Smooth muscle cell (in vitro differentiated cells): Measurements from ENCODE around the gene RAB33B. TPM values are rescaled to one million over a fixed set of nuclear protein-coding genes. Genes with fewer than 3 reads are reported as not detected.

Experiments used
- DNase-seq: peaks from one replicate; lab custom pipeline; 2025; ENCODE audit not compliant: unreplicated experiment; lab: John Stamatoyannopoulos, UW
- H2AFZ ChIP-seq: fragments of 200-600 bp; sonication (generic); 2 replicates; pipeline ENCODE4 v1.6.0; 2016; ENCODE audit warnings: antibody characterized with exemption, low read depth, mild to moderate bottlenecking
- H3F3A ChIP-seq: fragments of 200-600 bp; sonication (generic); 2 replicates; pipeline ENCODE4 v1.6.0; 2017; ENCODE audit warnings: antibody characterized with exemption, low read depth
- H3K27ac ChIP-seq: fragments of 200-600 bp; sonication (generic); 2 replicates; pipeline ENCODE4 v1.5.1; 2016; ENCODE audit warnings: low read depth, mild to moderate bottlenecking
- H3K27me3 ChIP-seq: fragments of 200-600 bp; sonication (generic); 2 replicates; pipeline ENCODE4 v1.6.1; 2016; ENCODE audit warnings: low read depth, mild to moderate bottlenecking
- H3K36me3 ChIP-seq: fragments of 200-600 bp; sonication (generic); 2 replicates; pipeline ENCODE4 v1.5.1; 2016; ENCODE audit warnings: low read depth
- H3K4me1 ChIP-seq: fragments of 200-600 bp; sonication (generic); 2 replicates; pipeline ENCODE4 v1.5.1; 2016; ENCODE audit warnings: low read depth
- H3K4me2 ChIP-seq: fragments of 200-600 bp; sonication (generic); 2 replicates; pipeline ENCODE4 v1.6.0; 2016; ENCODE audit warnings: mild to moderate bottlenecking
- H3K4me3 ChIP-seq: fragments of 200-600 bp; sonication (generic); 2 replicates; pipeline ENCODE4 v1.5.1; 2016; ENCODE audit warnings: mild to moderate bottlenecking
- H3K79me2 ChIP-seq: fragments of 200-600 bp; sonication (generic); 2 replicates; pipeline ENCODE4 v1.6.0; 2016; ENCODE audit warnings: low read depth, mild to moderate bottlenecking
- H3K9ac ChIP-seq: fragments of 200-600 bp; sonication (generic); 2 replicates; pipeline ENCODE4 v1.6.0; 2016; ENCODE audit warnings: low read depth
- H3K9me3 ChIP-seq: fragments of 200-600 bp; sonication (generic); replicated peaks from 2 replicates; pipeline ENCODE4 v1.5.1; 2016; ENCODE audit warnings: low read depth
- H4K20me1 ChIP-seq: fragments of 200-600 bp; sonication (generic); 2 replicates; pipeline ENCODE4 v1.6.0; 2016; ENCODE audit warnings: low read depth
- CTCF ChIP-seq: fragments of 200-600 bp; sonication (generic); IDR thresholded peaks from 2 replicates; pipeline ENCODE4 v1.5.1; 2017; ENCODE audit warnings: borderline replicate concordance, mild to moderate bottlenecking, antibody characterized with exemption; ENCODE audit not compliant: insufficient read depth, poor library complexity, severe bottlenecking
- WGBS: methylation state at CpG from one replicate; pipeline ENCODE4 v1.1.7; 2016; ENCODE audit warnings: low lambda C conversion rate; 5-methylcytosine and 5-hydroxymethylcytosine counted together
- polyA plus RNA-seq: library from polyadenylated mRNA; unstranded; fragments of >200 nt; fragmentation: Nextera tagmentation; extraction: Ambion mirVana; gene quantifications from 2 replicates; pipeline ENCODE4 v1.2.1, GENCODE V29; 2016
- total RNA-seq: library from RNA; depleted of rRNA; stranded (reverse); fragments of >200 nt; gene quantifications from 2 replicates; pipeline ENCODE4 v1.2.3, GENCODE V29; 2014

The RAB33B gene
- total and polyA plus RNA-seq, 2 experiments from 2014 or later: 6.3 to 15.8 TPM

- Histone ChIP-seq H3K4me1 (no peaks in the 10 kb centered on the region), H3K9me3 (no peaks in the 10 kb centered on the region), H3K4me3 (no peak overlapping the region), H3K79me2 (peaks cover 48% of the 10 kb centered on the region), H3K27ac (no peak overlapping the region), H3K36me3 (peaks cover 11% of the 10 kb centered on the region), H3K4me2 (no peak overlapping the region), H3K9ac (no peak overlapping the region), H2AFZ (no peak overlapping the region), H3F3A (no peaks in the 10 kb centered on the region), H3K27me3 (no peaks in the 10 kb centered on the region), H4K20me1 (peaks cover 32% of the 10 kb centered on the region)
- WGBS: 52% methylated on average over 3 of the region's 3 CpGs
- no peak for DNase-seq
- no peak for TF ChIP-seq CTCF
These were observed 18.9 kb downstream of the RAB33B start for GRCh38 chr4:139472852-139473251.

GRCh38 chr4:139476363-139476762 lies 22.4 kb downstream of the RAB33B start:
- WGBS: 98% methylated on average over 4 of the region's 4 CpGs
- no peak for TF ChIP-seq CTCF
- no peak for DNase-seq

GRCh38 chr4:139481465-139481864 lies 27.5 kb downstream of the RAB33B start:
- no peaks in the 10 kb centered on the region for H3K36me3 ChIP-seq
- WGBS: 71% methylated on average over 1 of the region's 1 CpG
- no peaks in the 10 kb centered on the region for H3K79me2 ChIP-seq
- no peaks in the 10 kb centered on the region for H4K20me1 ChIP-seq
- H3K4me2 ChIP-seq: no peak overlapping the region
- TF ChIP-seq CTCF: no peak
- H3K9ac ChIP-seq: no peak overlapping the region
- no peak overlapping the region for H3K4me3 ChIP-seq
- no peaks in the 10 kb centered on the region for H3K27me3 ChIP-seq
- H3F3A ChIP-seq: no peaks in the 10 kb centered on the region
- no peak overlapping the region for H2AFZ ChIP-seq
- no peaks in the 10 kb centered on the region for H3K4me1 ChIP-seq
- DNase-seq: no peak
- H3K9me3 ChIP-seq: no peaks in the 10 kb centered on the region
- H3K27ac ChIP-seq: no peak overlapping the region

More at GRCh38 chr4:139476363-139476762, 22.4 kb downstream of the RAB33B start:
- Histone ChIP-seq H3K4me3 (no peak overlapping the region), H3K4me1 (no peaks in the 10 kb centered on the region), H4K20me1 (peaks cover 13% of the 10 kb centered on the region), H3K36me3 (peaks cover 11% of the 10 kb centered on the region), H3F3A (no peaks in the 10 kb centered on the region), H3K4me2 (no peak overlapping the region), H3K27me3 (no peaks in the 10 kb centered on the region), H3K9me3 (no peaks in the 10 kb centered on the region), H3K79me2 (peaks cover 16% of the 10 kb centered on the region), H2AFZ (no peak overlapping the region), H3K9ac (no peak overlapping the region), H3K27ac (no peak overlapping the region)

- no peak overlapping the region for H3K9ac ChIP-seq
- WGBS: 98% methylated on average over 3 of the region's 3 CpGs
These were observed 29.1 kb downstream of the RAB33B start for GRCh38 chr4:139483000-139483399.

More at GRCh38 chr4:139483000-139483399, 29.1 kb downstream of the RAB33B start:
- no peak overlapping the region for H3K27ac ChIP-seq
- no peaks in the 10 kb centered on the region for H3K4me1 ChIP-seq
- H3K4me3 ChIP-seq: no peak overlapping the region
- H3K79me2 ChIP-seq: no peaks in the 10 kb centered on the region
- TF ChIP-seq CTCF: no peak
- H3K27me3 ChIP-seq: no peaks in the 10 kb centered on the region
- no peaks in the 10 kb centered on the region for H4K20me1 ChIP-seq
- no peak overlapping the region for H2AFZ ChIP-seq
- H3F3A ChIP-seq: no peaks in the 10 kb centered on the region
- no peak overlapping the region for H3K4me2 ChIP-seq
- H3K9me3 ChIP-seq: no peaks in the 10 kb centered on the region
- no peak for DNase-seq
- H3K36me3 ChIP-seq: no peaks in the 10 kb centered on the region
